NOMO-1 treated with DMSO at 0.1 percent for 48 hours (cell line): ENCODE results near the gene EYS.

Source experiments
- DNase-seq: peaks from one replicate; lab custom pipeline; 2025; ENCODE audit not compliant: unreplicated experiment; lab: John Stamatoyannopoulos, UW

The EYS gene

GRCh38 chr6:64213697-64214096, 1493.3 kb downstream of the EYS start:
- no peak for DNase-seq

- no peak for DNase-seq
Observed at GRCh38 chr6:64197246-64197645, 1509.8 kb downstream of the EYS start.

- DNase-seq: no peak
Observed at GRCh38 chr6:64186592-64186991, 1520.4 kb downstream of the EYS start.

GRCh38 chr6:64185621-64186020, 1521.4 kb downstream of the EYS start:
- DNase-seq: no peak

GRCh38 chr6:64175296-64175695, 1531.7 kb downstream of the EYS start:
- DNase-seq: no peak

GRCh38 chr6:64170316-64170715, 1536.7 kb downstream of the EYS start:
- DNase-seq: no peak

- DNase-seq: no peak
Observed at GRCh38 chr6:64160486-64160885, 1546.5 kb downstream of the EYS start.

- no peak for DNase-seq
Observed at GRCh38 chr6:64155063-64155462, 1552.0 kb downstream of the EYS start.

GRCh38 chr6:64146876-64147275, 1560.2 kb downstream of the EYS start:
- DNase-seq: no peak

GRCh38 chr6:64146094-64146493, 1560.9 kb downstream of the EYS start:
- DNase-seq: no peak

- DNase-seq: no peak
Observed at GRCh38 chr6:64145658-64146057, 1561.4 kb downstream of the EYS start.

GRCh38 chr6:64143101-64143500, 1563.9 kb downstream of the EYS start:
- DNase-seq: no peak

- no peak for DNase-seq
Observed at GRCh38 chr6:64141680-64142079, 1565.3 kb downstream of the EYS start.

GRCh38 chr6:64128301-64129024, 1578.6 kb downstream of the EYS start:
- no peak for DNase-seq

GRCh38 chr6:64123761-64124633, 1583.0 kb downstream of the EYS start:
- DNase-seq: no peak

- no peak for DNase-seq
Observed at GRCh38 chr6:64122712-64123375, 1584.2 kb downstream of the EYS start.

GRCh38 chr6:64121011-64121565, 1585.9 kb downstream of the EYS start:
- no peak for DNase-seq

- DNase-seq: no peak
Observed at GRCh38 chr6:64113704-64114103, 1593.3 kb downstream of the EYS start.

GRCh38 chr6:64104051-64104450, 1603.0 kb downstream of the EYS start:
- no peak for DNase-seq

- DNase-seq: no peak
Observed at GRCh38 chr6:64103480-64103879, 1603.5 kb downstream of the EYS start.

GRCh38 chr6:64100702-64101303, 1606.2 kb downstream of the EYS start:
- no peak for DNase-seq
